ENCODE results near the gene DICER1.

The DICER1 gene

DNA sequence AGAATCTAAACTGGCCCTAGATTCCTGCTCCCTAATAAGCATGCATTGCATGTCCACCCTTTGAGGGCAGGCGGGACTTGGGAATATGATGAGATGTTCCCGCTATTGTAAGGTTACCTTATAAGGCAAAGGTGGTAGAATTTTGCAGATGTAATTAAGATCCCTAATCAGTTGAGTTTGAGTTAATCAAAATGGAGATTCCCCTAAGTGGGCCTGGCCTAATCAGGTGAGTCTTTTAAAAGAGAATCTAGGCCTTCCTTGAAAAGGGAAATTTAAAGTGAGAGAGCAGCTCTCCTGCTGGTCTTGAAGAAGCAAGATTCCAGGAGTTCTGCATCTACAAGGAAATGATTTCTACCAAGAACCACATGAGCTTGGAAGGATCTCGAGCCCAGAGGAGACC is 83.4 kb downstream of the DICER1 start:
- DNase-seq: no peak

DNA sequence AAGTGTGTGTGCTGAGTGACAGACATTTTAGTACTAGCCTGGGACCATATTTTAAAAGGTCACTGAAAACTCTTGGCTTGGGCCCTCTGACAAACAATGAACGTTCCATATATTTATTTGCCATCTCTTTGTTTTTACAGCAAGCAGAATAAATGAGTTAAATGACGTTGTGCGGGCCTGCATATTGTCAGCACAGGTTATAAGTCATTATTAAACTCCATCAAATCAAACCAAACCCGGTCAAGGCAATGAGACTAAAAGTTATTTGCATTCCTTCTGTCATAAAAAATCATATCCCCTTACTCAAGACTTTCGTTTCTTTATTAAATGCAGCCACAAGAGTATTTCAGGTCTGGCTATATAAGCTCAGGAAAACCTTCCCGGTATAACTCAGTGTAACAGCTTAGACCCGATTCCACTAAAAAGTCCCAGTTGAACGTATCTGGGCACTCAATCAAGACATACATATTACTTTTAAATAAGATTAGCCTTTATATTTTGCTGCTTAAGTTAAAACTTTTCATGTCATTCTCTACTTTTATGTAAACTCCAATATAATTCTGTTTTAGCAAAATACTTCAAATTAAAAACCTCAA is 84.9 kb downstream of the DICER1 start:
- no peak for DNase-seq

DNA sequence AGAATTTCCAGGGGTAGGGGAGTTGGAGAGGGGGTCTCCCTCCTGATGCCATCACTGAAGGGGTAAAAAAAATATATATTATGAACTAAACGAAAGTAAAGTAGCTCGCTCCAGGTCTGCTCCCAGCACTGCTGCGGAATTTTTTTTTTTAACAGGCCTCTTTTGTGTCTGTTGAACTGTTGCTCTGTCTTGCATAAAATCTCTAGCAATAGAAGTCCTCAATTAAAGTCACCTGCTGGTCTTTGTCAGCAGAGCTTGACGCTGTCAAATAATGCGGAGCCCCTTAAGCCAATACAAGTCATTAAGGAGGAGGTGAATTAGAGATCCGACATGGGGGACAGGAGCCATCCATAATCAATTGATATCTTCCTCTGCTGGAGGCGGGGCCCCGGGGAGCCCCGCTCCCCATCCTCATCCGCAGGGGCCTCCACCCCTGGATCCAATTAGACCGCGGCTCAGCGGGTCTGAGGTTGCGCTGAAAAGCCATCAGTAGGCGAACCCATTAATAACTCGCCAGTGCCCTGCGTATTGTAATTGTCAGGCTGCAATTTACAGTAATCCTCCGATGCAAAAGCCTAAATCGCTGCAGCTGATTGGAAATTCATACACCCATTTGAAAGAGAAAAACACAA is 85.6 kb downstream of the DICER1 start:
- DNase-seq: no peak

DNA sequence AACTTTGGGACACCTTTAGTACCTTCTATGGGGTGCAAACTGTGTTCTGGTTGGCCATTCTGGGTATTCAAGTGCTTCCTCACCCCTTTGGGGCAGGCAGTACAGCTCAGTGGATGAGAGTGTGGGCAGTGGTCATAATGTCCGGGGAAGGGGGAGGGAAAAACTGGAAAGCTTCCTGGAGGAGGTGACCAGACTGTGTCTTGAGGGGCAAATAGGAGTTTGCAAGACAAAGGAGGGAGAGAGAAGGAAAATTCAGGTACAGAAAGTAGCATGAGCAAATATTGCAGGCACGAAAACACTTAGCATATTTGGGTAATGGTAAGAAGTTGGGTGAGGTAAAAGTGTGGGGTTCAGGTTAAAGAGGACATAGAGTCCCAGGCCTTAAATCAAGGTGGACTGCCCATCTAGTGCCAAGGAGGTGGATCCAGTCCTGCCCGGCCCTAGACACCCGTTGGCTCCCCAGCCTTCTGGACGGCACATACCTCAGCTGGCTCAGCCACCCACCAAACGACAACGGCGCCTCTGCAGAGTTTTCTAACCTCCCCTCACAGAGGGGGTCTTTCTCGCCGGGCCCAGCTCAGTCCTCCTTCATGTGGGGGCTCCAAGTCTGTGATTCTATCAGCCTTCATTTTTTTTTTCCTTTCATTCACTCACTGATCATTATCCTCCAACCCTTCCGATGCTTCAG is 86.4 kb downstream of the DICER1 start:
- DNase-seq: no peak

DNA sequence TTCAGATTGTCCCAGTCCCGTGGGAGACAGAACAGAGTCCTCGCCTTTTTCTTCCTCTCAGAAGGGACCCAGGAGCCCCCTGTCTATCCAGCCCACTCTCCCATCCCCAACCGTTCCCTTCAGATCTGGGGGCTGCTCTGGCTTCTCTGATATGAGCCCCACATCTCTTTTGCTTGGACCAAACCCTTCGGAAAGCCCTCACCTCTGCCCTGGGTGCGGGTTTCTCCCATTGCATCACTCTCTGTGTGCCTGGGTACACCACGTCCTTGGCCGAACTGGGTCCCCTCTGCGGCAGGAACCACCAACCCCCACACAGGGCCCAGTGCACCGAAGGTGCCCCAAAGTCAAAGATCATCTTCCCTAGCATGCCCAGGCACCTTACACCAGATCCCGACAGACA is 87.8 kb downstream of the DICER1 start:
- no peak for DNase-seq

DNA sequence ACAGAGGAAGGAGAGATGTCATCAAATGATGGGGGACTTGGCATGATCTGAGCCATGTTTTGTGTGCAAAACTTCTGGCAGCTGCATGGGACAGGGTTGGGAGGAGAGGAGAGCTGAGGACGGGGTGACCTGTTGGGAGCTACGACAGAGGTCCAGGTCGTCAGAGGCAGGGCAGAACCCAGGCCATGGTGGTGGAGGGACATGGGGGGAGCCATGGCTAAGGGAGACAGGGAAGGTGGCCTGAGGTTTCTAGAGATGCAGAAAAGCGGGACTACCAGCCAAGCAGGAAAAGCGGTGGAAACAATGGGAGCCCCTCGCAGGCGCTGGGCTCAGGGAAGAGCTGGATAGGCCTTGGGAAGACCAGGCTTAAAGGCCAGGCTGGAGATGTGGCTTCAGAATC is 88.3 kb downstream of the DICER1 start:
- DNase-seq: no peak

DNA sequence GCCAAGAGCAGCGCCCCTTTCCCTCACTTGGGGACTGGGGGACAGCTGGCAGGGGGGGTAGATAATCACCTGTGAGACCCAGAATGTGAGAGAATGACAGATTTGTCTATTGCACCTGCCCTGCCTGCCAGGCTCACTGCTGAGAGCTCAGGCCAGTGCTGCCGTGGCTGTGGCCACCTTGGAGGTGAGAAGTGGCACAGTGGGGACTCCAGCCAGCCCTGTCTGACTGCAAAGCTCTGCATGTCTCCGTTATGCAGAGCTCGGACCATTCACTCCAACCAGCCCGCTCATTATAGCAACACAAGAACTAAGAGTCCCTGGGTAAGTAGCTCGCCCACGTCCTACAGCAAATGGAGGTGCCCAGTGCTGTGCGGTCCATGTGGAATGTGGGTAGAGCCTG is 88.8 kb downstream of the DICER1 start:
- DNase-seq: no peak

DNA sequence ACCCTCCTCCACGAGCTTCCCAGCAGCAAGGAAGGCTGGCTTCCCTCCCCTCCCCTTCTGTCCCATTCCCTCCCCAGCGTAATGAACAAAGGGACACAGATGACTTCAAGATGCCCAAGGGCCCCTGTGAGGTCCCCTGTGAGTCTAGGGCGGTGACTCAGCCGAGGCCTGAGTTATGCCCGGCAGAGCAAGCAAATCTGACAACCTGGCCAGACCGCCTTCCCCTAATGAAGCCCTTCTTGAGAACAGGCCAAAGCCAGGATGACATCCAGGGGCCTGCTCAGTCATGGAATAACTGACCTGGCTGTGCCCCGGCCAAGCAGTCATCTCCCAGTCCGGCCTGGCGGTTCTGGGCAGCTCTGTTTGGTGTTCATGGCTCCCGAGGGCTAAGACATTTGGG is 89.2 kb downstream of the DICER1 start:
- DNase-seq: no peak

DNA sequence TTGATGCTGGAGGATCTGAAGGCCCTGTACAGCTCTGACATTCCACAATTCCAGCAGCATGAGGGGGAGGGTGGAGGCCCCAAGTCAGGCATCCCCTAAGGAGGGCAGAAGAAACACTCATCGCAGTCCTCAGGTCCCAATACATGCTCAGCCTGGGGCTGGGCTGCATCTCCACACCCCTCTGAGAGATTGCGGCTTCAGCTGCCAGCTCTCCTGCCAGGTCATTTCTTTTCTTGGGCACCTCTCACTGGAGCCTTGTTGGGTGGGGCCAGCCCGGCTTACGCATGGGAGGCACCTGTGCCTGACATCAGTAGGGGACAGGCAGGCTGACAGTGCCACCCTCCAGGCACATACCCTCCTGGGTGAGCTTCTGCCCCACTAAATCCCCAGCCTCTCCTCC is 89.8 kb downstream of the DICER1 start:
- no peak for DNase-seq

DNA sequence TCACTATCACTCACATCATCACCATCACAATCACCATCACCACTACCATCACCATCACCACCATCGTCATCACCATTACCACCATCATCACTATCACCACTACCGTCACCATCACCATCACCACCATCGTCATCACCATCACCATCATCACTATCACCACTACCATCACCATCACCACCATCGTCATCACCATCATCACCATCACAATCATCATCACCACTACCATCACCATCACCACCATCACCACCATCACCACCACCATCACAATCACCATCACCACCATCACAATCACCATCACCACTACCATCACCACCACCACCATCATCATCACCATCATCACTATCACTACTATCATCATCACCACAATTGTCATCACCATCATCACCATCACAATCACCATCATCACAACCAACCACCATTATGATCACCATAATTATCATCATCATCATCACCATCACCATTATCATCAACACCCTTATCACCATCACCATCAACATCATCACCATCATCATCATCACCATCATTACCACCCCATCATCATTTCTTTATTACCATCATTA is 90.8 kb downstream of the DICER1 start:
- DNase-seq: no peak

DNA sequence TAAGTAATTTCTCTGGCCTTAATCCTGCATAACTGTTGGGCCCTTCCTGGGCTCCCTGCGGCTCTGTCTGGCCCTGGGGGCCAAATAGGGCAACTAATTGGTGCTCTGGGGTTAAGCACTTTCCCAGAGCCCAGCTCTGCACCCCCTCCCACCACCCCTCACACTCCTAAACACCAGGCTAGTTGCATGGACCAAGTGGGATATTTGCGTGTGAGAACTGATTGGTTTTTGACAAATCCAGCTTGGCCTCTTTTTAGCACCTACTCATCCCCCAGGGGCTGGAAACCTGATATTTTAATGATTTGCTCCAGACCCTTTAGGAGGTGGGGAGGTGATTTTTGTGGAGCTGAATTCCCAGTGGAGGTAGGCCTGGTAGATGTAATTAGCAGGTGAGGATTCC is 91.9 kb downstream of the DICER1 start:
- DNase-seq: no peak

DNA sequence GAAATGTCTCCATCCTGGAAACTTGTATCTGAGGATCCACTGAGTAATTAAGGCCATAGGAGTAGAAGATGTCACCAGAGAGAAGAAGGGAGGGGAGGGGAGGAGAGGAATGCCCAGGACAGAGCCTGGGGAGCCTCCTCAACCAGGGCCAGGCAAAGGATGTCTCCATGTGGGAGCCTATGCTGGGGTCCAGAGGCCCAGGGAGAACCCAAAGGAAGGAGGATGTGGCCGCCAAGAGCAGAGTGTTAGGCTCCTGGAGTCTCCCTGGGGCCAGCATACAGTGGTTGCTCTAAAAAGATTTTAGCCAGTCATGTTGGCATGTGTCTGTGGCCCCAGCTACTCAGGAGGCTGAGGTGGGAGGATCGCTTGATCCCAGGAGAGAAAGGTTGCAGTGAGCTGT is 92.6 kb downstream of the DICER1 start:
- DNase-seq: no peak

DNA sequence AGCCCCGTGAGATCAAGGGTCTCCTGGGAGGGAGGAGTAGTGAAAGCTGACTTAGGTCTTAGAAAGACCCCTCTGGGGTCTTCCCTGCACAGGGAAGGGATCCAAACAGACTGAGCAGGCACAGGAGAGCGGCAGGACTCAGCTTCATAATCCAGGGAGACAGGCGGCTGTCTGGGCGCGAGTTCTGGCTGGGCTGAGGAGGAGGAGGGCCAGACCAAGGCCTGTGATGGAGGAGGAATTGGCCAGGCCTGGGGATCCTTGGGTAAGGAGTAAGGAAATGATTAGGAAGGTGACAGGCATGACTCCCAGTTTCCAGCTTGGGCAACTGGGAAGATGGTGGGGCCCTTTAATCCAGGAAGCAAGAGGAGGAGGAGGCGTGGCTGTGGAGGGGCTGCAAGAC is 93.1 kb downstream of the DICER1 start:
- no peak for DNase-seq

DNA sequence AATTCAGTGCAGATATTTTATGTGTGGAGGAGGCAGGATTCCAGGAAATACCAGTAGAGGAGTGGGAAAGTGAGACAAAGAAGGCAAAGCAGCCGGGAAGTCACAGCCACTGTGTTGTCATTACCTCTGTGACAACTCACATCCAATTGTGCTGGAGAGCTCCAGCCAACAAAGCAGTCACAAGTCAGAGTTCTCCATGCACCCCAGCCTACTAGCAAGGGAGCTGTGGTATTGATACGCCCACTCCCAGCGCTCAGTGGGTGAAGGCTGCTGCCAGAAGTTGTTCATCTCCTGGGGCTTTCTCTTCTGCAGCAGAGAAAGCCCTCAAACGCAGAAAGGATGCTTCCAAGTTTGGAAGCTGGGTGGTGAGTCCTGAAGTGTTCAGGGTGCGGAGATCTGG is 93.9 kb downstream of the DICER1 start:
- DNase-seq: no peak

DNA sequence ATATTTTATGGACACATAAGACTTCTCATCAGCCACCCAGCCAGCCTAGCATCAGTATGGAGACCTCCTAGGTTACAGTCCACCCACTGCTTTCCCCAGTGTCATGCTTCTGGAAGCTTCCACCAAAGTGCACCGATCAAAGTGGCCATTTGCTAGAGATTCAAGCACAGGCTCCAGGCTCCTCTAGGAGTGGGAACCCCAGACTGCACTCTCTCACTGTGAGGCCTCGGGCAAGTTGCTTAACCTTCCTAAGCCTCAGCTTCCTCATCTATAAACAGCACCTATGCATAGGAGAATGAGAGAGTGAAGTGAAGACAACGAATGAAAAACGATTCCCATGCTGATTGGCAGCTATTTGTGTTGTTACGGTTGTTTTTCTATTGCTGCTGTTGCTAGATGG is 94.4 kb downstream of the DICER1 start:
- no peak for DNase-seq

DNA sequence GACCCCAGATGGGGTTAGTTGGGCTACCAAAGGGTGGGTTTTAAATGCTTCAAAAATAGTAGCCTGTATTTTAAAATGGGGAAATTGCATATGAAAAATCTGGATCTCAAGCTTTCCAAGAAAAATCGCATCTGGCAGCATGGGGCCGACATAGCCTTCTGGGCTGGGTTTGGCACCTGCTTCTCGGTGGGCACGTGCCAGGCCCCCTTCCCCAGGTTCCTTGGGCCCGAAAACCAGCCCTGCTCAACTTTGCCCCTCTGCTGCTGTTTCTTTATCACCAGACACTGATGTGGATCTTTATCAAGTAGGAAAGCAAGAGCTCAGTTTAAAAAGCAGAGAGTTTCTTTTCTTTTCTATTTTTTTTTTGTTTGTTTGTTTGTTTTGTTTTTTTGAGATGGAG is 95.1 kb downstream of the DICER1 start:
- no peak for DNase-seq

DNA sequence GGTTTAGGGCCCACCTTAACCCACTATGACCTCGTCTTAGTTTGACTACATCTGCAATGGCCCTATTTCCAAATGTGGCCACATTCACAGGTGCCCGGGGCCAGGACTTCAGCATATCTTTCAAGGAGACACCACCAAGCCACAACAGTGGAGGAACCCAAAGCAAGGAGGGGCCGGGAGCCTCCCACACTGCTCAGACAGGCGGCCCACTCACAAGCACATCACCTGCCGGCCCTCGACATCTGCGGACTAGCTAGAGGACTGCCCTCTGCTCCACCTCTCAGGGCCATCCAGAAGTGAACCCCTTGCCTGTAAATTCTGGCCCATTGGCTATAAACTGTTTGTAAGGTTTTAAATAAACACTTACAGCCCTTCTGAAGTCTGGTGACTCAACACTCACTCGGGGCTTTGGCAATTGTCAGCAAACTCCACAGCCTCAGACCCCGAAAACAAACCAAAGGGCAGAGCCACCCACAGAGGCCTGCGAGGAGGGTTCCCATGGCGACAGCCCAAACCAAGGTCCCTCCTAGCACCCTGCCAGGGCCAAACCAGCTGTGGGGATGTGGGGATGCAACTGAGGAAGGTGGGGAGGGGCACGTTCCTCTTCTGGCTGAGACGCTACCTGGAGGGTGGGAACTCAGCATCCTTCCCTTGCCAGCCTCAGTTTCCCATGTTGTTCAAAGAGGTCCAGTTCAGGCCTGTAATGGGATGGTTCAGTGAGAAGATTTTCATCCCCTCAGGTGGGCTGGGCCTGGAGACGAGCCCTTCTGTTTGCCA is 95.8 kb downstream of the DICER1 start:
- DNase-seq: no peak

DNA sequence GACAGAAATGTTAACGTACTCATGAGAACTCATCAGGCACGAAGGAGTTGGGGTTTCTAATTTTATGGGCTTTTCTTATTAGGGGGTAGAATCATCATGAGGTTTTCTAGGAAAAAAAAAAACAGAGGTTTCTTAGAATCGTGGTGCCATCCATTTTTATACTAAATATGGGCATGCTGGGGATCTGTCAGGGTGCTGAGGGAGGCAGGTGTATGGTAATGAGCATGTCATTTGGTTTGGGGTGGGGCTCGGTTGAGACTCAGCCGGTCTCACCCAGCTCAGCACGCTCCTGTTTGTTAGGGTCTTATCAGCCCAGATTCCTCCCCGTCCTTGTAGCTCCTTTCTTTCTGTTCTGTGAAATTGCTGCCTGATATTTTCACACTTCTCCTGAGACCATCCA is 98.2 kb downstream of the DICER1 start:
- no peak for DNase-seq

DNA sequence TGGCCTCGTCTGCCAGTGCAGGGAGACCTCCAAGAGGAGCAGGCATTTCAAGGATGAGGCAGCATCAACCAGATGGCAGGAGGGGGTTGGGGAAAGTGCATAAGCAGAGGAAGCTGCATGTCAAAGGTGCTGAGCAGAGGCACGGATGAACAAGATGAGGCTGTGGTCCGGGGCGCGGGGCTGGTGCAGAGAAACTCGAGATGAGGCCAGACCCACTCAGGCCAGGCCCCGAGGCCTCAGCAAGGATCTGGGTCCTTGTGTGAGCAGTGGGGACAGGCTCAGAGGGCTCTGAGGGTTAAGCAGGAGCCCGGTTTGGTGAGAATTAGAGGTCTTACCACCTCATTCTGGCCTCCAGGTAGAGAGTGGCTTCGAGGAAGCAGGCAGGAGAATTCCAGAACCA is 98.8 kb downstream of the DICER1 start:
- DNase-seq: no peak

DNA sequence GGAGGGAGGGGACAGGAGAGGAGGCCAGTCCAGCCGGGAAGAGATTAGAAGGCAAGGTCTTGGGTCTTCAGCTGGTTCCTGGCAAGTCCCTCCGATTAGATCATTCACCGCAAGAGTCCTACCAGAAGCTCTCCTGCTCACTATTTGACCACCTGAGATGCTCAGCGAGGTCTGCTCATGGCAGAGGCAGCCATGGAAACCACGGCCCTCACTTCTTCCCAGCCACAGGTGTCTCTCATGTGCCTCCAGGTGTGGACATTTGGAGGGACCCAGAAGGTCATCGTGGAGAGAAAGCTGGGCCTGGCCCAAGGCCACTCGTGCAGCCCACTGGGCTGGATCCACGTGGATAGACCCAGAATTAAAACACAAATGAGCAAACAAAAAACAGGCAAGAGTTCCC is 99.5 kb downstream of the DICER1 start:
- no peak for DNase-seq

DNA sequence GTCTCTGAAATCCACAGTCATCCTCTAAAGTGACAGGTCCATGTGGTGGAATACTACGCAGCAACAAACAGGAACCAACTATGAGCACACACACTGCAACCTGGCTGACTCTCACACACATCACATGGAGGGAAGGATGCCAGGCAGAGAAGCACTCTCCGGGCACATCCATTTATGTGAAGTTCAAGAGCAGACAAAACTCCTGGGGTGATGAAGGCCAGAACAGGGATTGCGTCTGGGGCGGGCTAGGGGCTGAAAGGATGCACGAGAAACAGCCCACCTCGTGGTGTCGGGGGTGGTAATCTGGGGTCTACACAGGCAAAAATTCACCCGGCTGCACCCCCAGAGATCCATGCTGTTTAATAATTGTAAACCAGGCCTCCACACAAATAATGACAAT is 100.2 kb downstream of the DICER1 start:
- DNase-seq: no peak

DNA sequence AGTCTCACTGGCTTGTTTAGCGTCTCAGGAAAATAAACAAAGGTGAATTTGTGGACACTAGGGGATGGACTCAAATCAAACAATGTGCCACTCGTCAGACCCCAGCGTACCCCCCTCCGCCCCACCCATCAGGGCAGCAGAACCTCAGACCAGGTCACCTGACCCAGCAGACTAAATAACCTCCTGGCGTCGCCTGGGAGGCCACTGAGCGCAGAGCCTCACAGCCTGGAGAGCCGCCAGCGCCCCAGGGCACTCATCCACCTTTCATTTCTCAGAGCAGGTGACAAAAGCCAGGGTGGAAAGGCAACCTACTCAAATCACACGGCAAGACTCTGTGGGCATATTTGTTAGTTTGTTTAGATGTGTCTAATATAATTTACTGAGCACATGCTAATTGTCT is 100.9 kb downstream of the DICER1 start:
- DNase-seq: no peak

DNA sequence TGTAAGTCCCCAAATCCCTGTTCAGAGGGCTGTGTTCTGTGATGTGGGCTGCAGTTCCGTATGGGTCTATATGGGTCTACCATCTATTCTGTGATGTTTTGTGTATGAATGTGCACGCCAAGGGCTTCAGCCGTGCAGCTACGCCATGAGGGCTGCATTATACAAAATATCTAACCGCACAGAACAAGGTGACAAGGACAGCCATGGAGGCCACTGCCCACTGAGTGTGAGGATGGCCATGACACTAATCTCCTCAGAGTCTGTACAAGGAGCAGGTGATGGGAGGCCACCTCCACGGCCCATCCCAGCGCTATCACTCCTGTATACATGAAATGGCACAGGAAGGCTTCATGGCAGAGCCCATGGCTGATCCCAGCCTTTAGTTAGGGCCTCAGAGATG is 102.0 kb downstream of the DICER1 start:
- DNase-seq: no peak
